Measurements from ENCODE around the gene CHRD.
A peak's percentile ranks its signal among the peaks of the same experiment; 100 is the strongest.

The CHRD gene

GRCh38 chr3:184381261-184382224 lies 1.7 kb downstream of the CHRD start:
- H3K4me3 ChIP-seq (ENCODE audit: low read depth, low read length), result peak overlapping the region; percentile 68
- no peaks in the 10 kb centered on the region for H3K36me3 ChIP-seq (ENCODE audit: control insufficient read depth, insufficient read depth, low read length)
- no peak overlapping the region for H3K9ac ChIP-seq (ENCODE audit: low read depth, low read length)
- peaks cover 8% of the 10 kb centered on the region for H3K4me1 ChIP-seq (ENCODE audit: control insufficient read depth, insufficient read depth, low read length)
- H3K9me3 ChIP-seq (ENCODE audit: control insufficient read depth, insufficient read depth, low read length), result no peaks in the 10 kb centered on the region
- H3K27me3 ChIP-seq (ENCODE audit: control insufficient read depth, insufficient read depth, low read length), result peaks cover 66% of the 10 kb centered on the region

GRCh38 chr3:184382326-184383032 lies 2.6 kb downstream of the CHRD start:
- Histone ChIP-seq H3K4me3 (ENCODE audit: low read depth, low read length) (no peak overlapping the region), H3K9ac (ENCODE audit: low read depth, low read length) (no peak overlapping the region), H3K4me1 (ENCODE audit: control insufficient read depth, insufficient read depth, low read length) (peaks cover 8% of the 10 kb centered on the region), H3K36me3 (ENCODE audit: control insufficient read depth, insufficient read depth, low read length) (no peaks in the 10 kb centered on the region), H3K27me3 (ENCODE audit: control insufficient read depth, insufficient read depth, low read length) (peaks cover 61% of the 10 kb centered on the region), H3K9me3 (ENCODE audit: control insufficient read depth, insufficient read depth, low read length) (no peaks in the 10 kb centered on the region)

- H3K9me3 ChIP-seq (ENCODE audit: control insufficient read depth, insufficient read depth, low read length), result no peaks in the 10 kb centered on the region
- H3K27me3 ChIP-seq (ENCODE audit: control insufficient read depth, insufficient read depth, low read length), result peaks cover 58% of the 10 kb centered on the region
- no peaks in the 10 kb centered on the region for H3K36me3 ChIP-seq (ENCODE audit: control insufficient read depth, insufficient read depth, low read length)
- H3K9ac ChIP-seq (ENCODE audit: low read depth, low read length), result no peak overlapping the region
- H3K4me1 ChIP-seq (ENCODE audit: control insufficient read depth, insufficient read depth, low read length), result peaks cover 6% of the 10 kb centered on the region
- no peak overlapping the region for H3K4me3 ChIP-seq (ENCODE audit: low read depth, low read length)
Observed at GRCh38 chr3:184383033-184383740, 3.3 kb downstream of the CHRD start.

GRCh38 chr3:184384342-184384741 lies 4.5 kb downstream of the CHRD start:
- no peak overlapping the region for H3K4me3 ChIP-seq (ENCODE audit: low read depth, low read length)
- H3K27me3 ChIP-seq (ENCODE audit: control insufficient read depth, insufficient read depth, low read length), result peaks cover 46% of the 10 kb centered on the region
- H3K36me3 ChIP-seq (ENCODE audit: control insufficient read depth, insufficient read depth, low read length), result no peaks in the 10 kb centered on the region
- peaks cover under 1% of the 10 kb centered on the region for H3K4me1 ChIP-seq (ENCODE audit: control insufficient read depth, insufficient read depth, low read length)
- H3K9ac ChIP-seq (ENCODE audit: low read depth, low read length), result no peak overlapping the region
- H3K9me3 ChIP-seq (ENCODE audit: control insufficient read depth, insufficient read depth, low read length), result no peaks in the 10 kb centered on the region

GRCh38 chr3:184384856-184385422 lies 5.1 kb downstream of the CHRD start:
- Histone ChIP-seq H3K4me3 (ENCODE audit: low read depth, low read length) (no peak overlapping the region), H3K9ac (ENCODE audit: low read depth, low read length) (no peak overlapping the region), H3K27me3 (ENCODE audit: control insufficient read depth, insufficient read depth, low read length) (peaks cover 45% of the 10 kb centered on the region), H3K4me1 (ENCODE audit: control insufficient read depth, insufficient read depth, low read length) (no peaks in the 10 kb centered on the region), H3K36me3 (ENCODE audit: control insufficient read depth, insufficient read depth, low read length) (no peaks in the 10 kb centered on the region), H3K9me3 (ENCODE audit: control insufficient read depth, insufficient read depth, low read length) (no peaks in the 10 kb centered on the region)

- H3K4me1 ChIP-seq (ENCODE audit: control insufficient read depth, insufficient read depth, low read length), result no peaks in the 10 kb centered on the region
- H3K36me3 ChIP-seq (ENCODE audit: control insufficient read depth, insufficient read depth, low read length), result no peaks in the 10 kb centered on the region
- no peak overlapping the region for H3K9ac ChIP-seq (ENCODE audit: low read depth, low read length)
- H3K9me3 ChIP-seq (ENCODE audit: control insufficient read depth, insufficient read depth, low read length), result no peaks in the 10 kb centered on the region
- peaks cover 37% of the 10 kb centered on the region for H3K27me3 ChIP-seq (ENCODE audit: control insufficient read depth, insufficient read depth, low read length)
- no peak overlapping the region for H3K4me3 ChIP-seq (ENCODE audit: low read depth, low read length)
Observed at GRCh38 chr3:184386047-184386806, 6.4 kb downstream of the CHRD start.

GRCh38 chr3:184387174-184387714 lies 7.4 kb downstream of the CHRD start:
- Histone ChIP-seq H3K4me1 (ENCODE audit: control insufficient read depth, insufficient read depth, low read length) (no peaks in the 10 kb centered on the region), H3K9ac (ENCODE audit: low read depth, low read length) (no peak overlapping the region), H3K4me3 (ENCODE audit: low read depth, low read length) (no peak overlapping the region), H3K27me3 (ENCODE audit: control insufficient read depth, insufficient read depth, low read length) (peaks cover 27% of the 10 kb centered on the region), H3K9me3 (ENCODE audit: control insufficient read depth, insufficient read depth, low read length) (no peaks in the 10 kb centered on the region), H3K36me3 (ENCODE audit: control insufficient read depth, insufficient read depth, low read length) (no peaks in the 10 kb centered on the region)

- Histone ChIP-seq H3K4me3 (ENCODE audit: low read depth, low read length) (no peak overlapping the region), H3K36me3 (ENCODE audit: control insufficient read depth, insufficient read depth, low read length) (no peaks in the 10 kb centered on the region), H3K9me3 (ENCODE audit: control insufficient read depth, insufficient read depth, low read length) (no peaks in the 10 kb centered on the region), H3K27me3 (ENCODE audit: control insufficient read depth, insufficient read depth, low read length) (peaks cover 16% of the 10 kb centered on the region), H3K9ac (ENCODE audit: low read depth, low read length) (no peak overlapping the region), H3K4me1 (ENCODE audit: control insufficient read depth, insufficient read depth, low read length) (no peaks in the 10 kb centered on the region)
Observed at GRCh38 chr3:184388164-184388935, 8.5 kb downstream of the CHRD start.

- H3K36me3 ChIP-seq (ENCODE audit: control insufficient read depth, insufficient read depth, low read length), result no peaks in the 10 kb centered on the region
- no peaks in the 10 kb centered on the region for H3K4me1 ChIP-seq (ENCODE audit: control insufficient read depth, insufficient read depth, low read length)
- peaks cover 14% of the 10 kb centered on the region for H3K27me3 ChIP-seq (ENCODE audit: control insufficient read depth, insufficient read depth, low read length)
- no peaks in the 10 kb centered on the region for H3K9me3 ChIP-seq (ENCODE audit: control insufficient read depth, insufficient read depth, low read length)
- no peak overlapping the region for H3K4me3 ChIP-seq (ENCODE audit: low read depth, low read length)
- H3K9ac ChIP-seq (ENCODE audit: low read depth, low read length), result no peak overlapping the region
Observed at GRCh38 chr3:184388936-184389230, 9.0 kb downstream of the CHRD start.

- no peak overlapping the region for H3K4me3 ChIP-seq (ENCODE audit: low read depth, low read length)
- H3K27me3 ChIP-seq (ENCODE audit: control insufficient read depth, insufficient read depth, low read length), result peaks cover 9% of the 10 kb centered on the region
- no peaks in the 10 kb centered on the region for H3K36me3 ChIP-seq (ENCODE audit: control insufficient read depth, insufficient read depth, low read length)
- no peaks in the 10 kb centered on the region for H3K4me1 ChIP-seq (ENCODE audit: control insufficient read depth, insufficient read depth, low read length)
- H3K9me3 ChIP-seq (ENCODE audit: control insufficient read depth, insufficient read depth, low read length), result no peaks in the 10 kb centered on the region
- no peak overlapping the region for H3K9ac ChIP-seq (ENCODE audit: low read depth, low read length)
Observed at GRCh38 chr3:184389384-184389783, 9.5 kb downstream of the CHRD start.
